ENCODE measurements around the gene EFNA1. TPM values are rescaled to one million over a fixed set of nuclear protein-coding genes. Genes with fewer than 3 reads are reported as not detected.

Gene EFNA1
- total and polyA plus RNA-seq, 2 donors, result 14.5 to 52.6 TPM

Other genes with a start within 250 kb of the EFNA1 start
- 14.7 TPM for gene PMVK, start 191.2 kb upstream of the EFNA1 start, total RNA-seq
- gene PMVK, start 191.2 kb upstream of the EFNA1 start, polyA plus RNA-seq, result 27.5 TPM
- 91.5 TPM for gene PBXIP1, start 171.8 kb upstream of the EFNA1 start, total RNA-seq
- 104 TPM for gene PBXIP1, start 171.8 kb upstream of the EFNA1 start, polyA plus RNA-seq
- 15.3 TPM for gene PYGO2, start 166.1 kb upstream of the EFNA1 start, total RNA-seq
- gene PYGO2, start 166.1 kb upstream of the EFNA1 start, polyA plus RNA-seq, result 24.5 TPM
- 30.5 TPM for gene SHC1, start 157.1 kb upstream of the EFNA1 start, total RNA-seq
- 66.7 TPM for gene SHC1, start 157.1 kb upstream of the EFNA1 start, polyA plus RNA-seq
- 113 TPM for gene CKS1B, start 153.2 kb upstream of the EFNA1 start, total RNA-seq
- 32.8 TPM for gene CKS1B, start 153.2 kb upstream of the EFNA1 start, polyA plus RNA-seq
- 26.7 TPM for gene FLAD1, start 144.5 kb upstream of the EFNA1 start, total RNA-seq
- gene FLAD1, start 144.5 kb upstream of the EFNA1 start, polyA plus RNA-seq, result 34.8 TPM
- 0.09 TPM for gene LENEP, start 134.3 kb upstream of the EFNA1 start, total RNA-seq
- 0.16 TPM for gene LENEP, start 134.3 kb upstream of the EFNA1 start, polyA plus RNA-seq
- gene ZBTB7B, start 125.1 kb upstream of the EFNA1 start, total RNA-seq, result 12.1 TPM
- gene ZBTB7B, start 125.1 kb upstream of the EFNA1 start, polyA plus RNA-seq, result 21.9 TPM
- gene DCST2, start 94.1 kb upstream of the EFNA1 start, total RNA-seq, result 0.24 TPM
- 7.8 TPM for gene DCST2, start 94.1 kb upstream of the EFNA1 start, polyA plus RNA-seq
- not detected for gene DCST1, start 94.1 kb upstream of the EFNA1 start, total RNA-seq
- gene DCST1, start 94.1 kb upstream of the EFNA1 start, polyA plus RNA-seq, result not detected
- 12.2 TPM for gene ADAM15, start 76.6 kb upstream of the EFNA1 start, total RNA-seq
- gene ADAM15, start 76.6 kb upstream of the EFNA1 start, polyA plus RNA-seq, result 91.5 TPM
- gene EFNA4, start 64.1 kb upstream of the EFNA1 start, total RNA-seq, result 4.9 TPM
- gene EFNA4, start 64.1 kb upstream of the EFNA1 start, polyA plus RNA-seq, result 7.4 TPM
- gene EFNA3, start 49.0 kb upstream of the EFNA1 start, total RNA-seq, result 2.1 TPM
- 3.4 TPM for gene EFNA3, start 49.0 kb upstream of the EFNA1 start, polyA plus RNA-seq
- 25.7 TPM for gene SLC50A1, start 8.0 kb downstream of the EFNA1 start, total RNA-seq
- 54.5 TPM for gene SLC50A1, start 8.0 kb downstream of the EFNA1 start, polyA plus RNA-seq
- 34.0 TPM for gene DPM3, start 12.7 kb downstream of the EFNA1 start, total RNA-seq
- 155 TPM for gene DPM3, start 12.7 kb downstream of the EFNA1 start, polyA plus RNA-seq
- gene KRTCAP2, start 45.4 kb downstream of the EFNA1 start, total RNA-seq, result 97.7 TPM
- gene KRTCAP2, start 45.4 kb downstream of the EFNA1 start, polyA plus RNA-seq, result 223 TPM
- gene TRIM46, start 46.0 kb downstream of the EFNA1 start, total RNA-seq, result 1.9 TPM
- 4.3 TPM for gene TRIM46, start 46.0 kb downstream of the EFNA1 start, polyA plus RNA-seq
- 7.6 TPM for gene THBS3, start 80.0 kb downstream of the EFNA1 start, total RNA-seq
- gene THBS3, start 80.0 kb downstream of the EFNA1 start, polyA plus RNA-seq, result 46.1 TPM
- gene MTX1, start 80.8 kb downstream of the EFNA1 start, total RNA-seq, result 35.1 TPM
- 36.8 TPM for gene MTX1, start 80.8 kb downstream of the EFNA1 start, polyA plus RNA-seq
- 2.1 TPM for gene ENTREP3, start 127.6 kb downstream of the EFNA1 start, total RNA-seq
- gene ENTREP3, start 127.6 kb downstream of the EFNA1 start, polyA plus RNA-seq, result 12.5 TPM
- 29.1 TPM for gene SCAMP3, start 134.5 kb downstream of the EFNA1 start, total RNA-seq
- 59.1 TPM for gene SCAMP3, start 134.5 kb downstream of the EFNA1 start, polyA plus RNA-seq
- gene CLK2, start 145.6 kb downstream of the EFNA1 start, total RNA-seq, result 28.9 TPM
- gene CLK2, start 145.6 kb downstream of the EFNA1 start, polyA plus RNA-seq, result 86.5 TPM
- 0.76 TPM for gene HCN3, start 149.6 kb downstream of the EFNA1 start, total RNA-seq
- 2.6 TPM for gene HCN3, start 149.6 kb downstream of the EFNA1 start, polyA plus RNA-seq
- gene PKLR, start 173.6 kb downstream of the EFNA1 start, total RNA-seq, result 0.19 TPM
- gene PKLR, start 173.6 kb downstream of the EFNA1 start, polyA plus RNA-seq, result 0.05 TPM
- 175 TPM for gene FDPS, start 181.0 kb downstream of the EFNA1 start, total RNA-seq
- 119 TPM for gene FDPS, start 181.0 kb downstream of the EFNA1 start, polyA plus RNA-seq
- 7.5 TPM for gene RUSC1, start 193.0 kb downstream of the EFNA1 start, total RNA-seq
- 18.0 TPM for gene RUSC1, start 193.0 kb downstream of the EFNA1 start, polyA plus RNA-seq